ENCODE results near the gene RAET1L. TPM values are rescaled to one million over a fixed set of nuclear protein-coding genes. Genes with fewer than 3 reads are reported as not detected.

Gene RAET1L
- total RNA-seq, 4 donors from 2014 or later, result not detected

DNA sequence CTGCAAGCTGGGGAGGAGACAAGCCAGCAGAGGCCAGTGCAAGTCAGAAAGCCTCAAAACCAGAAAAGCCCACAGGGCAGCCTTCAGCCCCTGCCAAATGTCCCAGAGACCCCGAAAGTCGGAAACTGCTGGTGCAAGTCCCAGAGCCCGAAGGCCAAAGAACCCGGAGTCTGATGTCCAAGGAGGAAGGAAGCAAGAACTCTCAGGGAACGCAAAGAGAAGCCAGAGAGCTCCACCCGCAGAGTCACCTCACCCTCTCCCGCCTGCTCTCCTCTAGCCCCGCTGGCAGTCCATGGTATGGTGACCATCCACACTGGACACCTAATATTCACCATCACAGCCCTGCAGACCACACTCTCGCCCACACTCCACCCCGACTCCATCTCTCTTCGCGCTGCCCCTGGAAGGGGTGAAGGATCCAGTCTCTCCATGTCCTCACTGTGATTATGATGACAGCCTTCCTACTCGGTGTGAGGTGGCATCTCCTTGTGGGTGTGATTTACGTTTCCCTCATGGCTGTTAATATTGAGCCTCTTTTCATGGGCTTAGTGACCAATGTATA is 33.0 kb upstream of the RAET1L start:
- TF ChIP-seq, protein P1, sequence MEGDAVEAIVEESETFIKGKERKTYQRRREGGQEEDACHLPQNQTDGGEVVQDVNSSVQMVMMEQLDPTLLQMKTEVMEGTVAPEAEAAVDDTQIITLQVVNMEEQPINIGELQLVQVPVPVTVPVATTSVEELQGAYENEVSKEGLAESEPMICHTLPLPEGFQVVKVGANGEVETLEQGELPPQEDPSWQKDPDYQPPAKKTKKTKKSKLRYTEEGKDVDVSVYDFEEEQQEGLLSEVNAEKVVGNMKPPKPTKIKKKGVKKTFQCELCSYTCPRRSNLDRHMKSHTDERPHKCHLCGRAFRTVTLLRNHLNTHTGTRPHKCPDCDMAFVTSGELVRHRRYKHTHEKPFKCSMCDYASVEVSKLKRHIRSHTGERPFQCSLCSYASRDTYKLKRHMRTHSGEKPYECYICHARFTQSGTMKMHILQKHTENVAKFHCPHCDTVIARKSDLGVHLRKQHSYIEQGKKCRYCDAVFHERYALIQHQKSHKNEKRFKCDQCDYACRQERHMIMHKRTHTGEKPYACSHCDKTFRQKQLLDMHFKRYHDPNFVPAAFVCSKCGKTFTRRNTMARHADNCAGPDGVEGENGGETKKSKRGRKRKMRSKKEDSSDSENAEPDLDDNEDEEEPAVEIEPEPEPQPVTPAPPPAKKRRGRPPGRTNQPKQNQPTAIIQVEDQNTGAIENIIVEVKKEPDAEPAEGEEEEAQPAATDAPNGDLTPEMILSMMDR (IDR thresholded peaks at IDR 0.05), result no peak
- TF ChIP-seq POLR2A (IDR thresholded peaks at IDR 0.05), result no peak
- Histone ChIP-seq H3K36me3 (no peaks in the 10 kb centered on the region), H3K9me3 (no peaks in the 10 kb centered on the region), H3K4me3 (no peak overlapping the region), H3K4me1 (no peaks in the 10 kb centered on the region), H3K27me3 (no peaks in the 10 kb centered on the region), H3K27ac (no peak overlapping the region)
- DNase-seq, result no peak

DNA sequence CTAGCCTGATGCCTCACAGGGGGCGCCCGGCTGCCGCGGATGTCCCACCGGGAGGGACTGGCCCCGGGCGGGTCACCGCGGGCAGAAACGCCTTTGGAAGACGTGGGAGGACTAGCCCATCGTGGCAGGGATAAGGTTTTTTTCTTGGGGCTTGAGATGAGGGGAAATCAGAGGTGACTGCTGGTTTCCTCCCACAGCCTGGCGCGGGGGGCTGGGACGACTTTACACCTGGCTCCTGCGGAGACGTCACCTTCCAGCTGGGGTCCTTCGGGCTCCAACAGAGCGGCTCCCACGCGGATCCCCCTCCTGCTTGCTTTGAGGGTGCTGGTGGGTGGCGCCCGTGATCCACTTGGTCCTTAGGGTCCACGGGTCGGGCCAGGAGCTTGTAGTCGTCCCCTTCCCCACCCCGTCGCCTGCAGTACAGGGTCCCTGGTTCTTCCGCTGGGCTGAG is 32.2 kb upstream of the RAET1L start:
- no peaks in the 10 kb centered on the region for H3K9me3 ChIP-seq
- no peaks in the 10 kb centered on the region for H3K4me1 ChIP-seq
- H3K27ac ChIP-seq, result no peak overlapping the region
- TF ChIP-seq, protein P1 (IDR thresholded peaks at IDR 0.05), result no peak
- TF ChIP-seq POLR2A (IDR thresholded peaks at IDR 0.05), result no peak
- no peak overlapping the region for H3K4me3 ChIP-seq
- no peaks in the 10 kb centered on the region for H3K36me3 ChIP-seq
- no peaks in the 10 kb centered on the region for H3K27me3 ChIP-seq
- no peak for DNase-seq

DNA sequence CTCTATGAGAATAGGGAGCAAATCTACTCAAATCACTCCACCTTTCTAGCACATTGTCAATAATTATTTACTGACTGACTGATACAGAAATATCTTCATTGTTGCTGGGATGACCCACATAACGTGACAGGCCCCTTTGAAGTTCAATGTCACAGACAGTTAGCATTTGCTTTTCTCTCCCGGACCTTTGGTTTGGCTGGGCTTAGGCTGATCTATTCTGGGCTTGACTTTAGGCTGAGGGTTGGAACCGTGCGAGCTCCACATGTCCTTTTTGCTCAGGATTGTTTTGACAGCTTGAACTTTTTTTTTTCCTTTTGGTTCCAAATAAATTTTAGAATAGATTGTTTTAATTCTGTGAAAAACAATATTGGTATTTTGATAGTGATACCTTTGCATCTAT is 31.6 kb upstream of the RAET1L start:
- H3K4me1 ChIP-seq, result no peaks in the 10 kb centered on the region
- H3K27me3 ChIP-seq, result no peaks in the 10 kb centered on the region
- TF ChIP-seq POLR2A (IDR thresholded peaks at IDR 0.05), result no peak
- TF ChIP-seq, protein P1 (IDR thresholded peaks at IDR 0.05), result no peak
- H3K4me3 ChIP-seq, result no peak overlapping the region
- DNase-seq, result no peak
- H3K27ac ChIP-seq, result no peak overlapping the region
- no peaks in the 10 kb centered on the region for H3K36me3 ChIP-seq
- no peaks in the 10 kb centered on the region for H3K9me3 ChIP-seq

- H3K36me3 ChIP-seq, result no peaks in the 10 kb centered on the region
- H3K27me3 ChIP-seq, result no peaks in the 10 kb centered on the region
- no peaks in the 10 kb centered on the region for H3K9me3 ChIP-seq
Observed at GRCh38 chr6:150056156-150056555, 30.8 kb upstream of the RAET1L start.

GRCh38 chr6:150055131-150055530 is 29.8 kb upstream of the RAET1L start:
- Histone ChIP-seq H3K4me3 (no peak overlapping the region), H3K27me3 (no peaks in the 10 kb centered on the region), H3K36me3 (no peaks in the 10 kb centered on the region), H3K9me3 (no peaks in the 10 kb centered on the region), H3K4me1 (no peaks in the 10 kb centered on the region), H3K27ac (no peak overlapping the region)
- DNase-seq, result no peak
- TF ChIP-seq, protein P1 (IDR thresholded peaks at IDR 0.05), result no peak
- no peak for TF ChIP-seq POLR2A (IDR thresholded peaks at IDR 0.05)

More at GRCh38 chr6:150056156-150056555, 30.8 kb upstream of the RAET1L start:
- Histone ChIP-seq H3K27ac (no peak overlapping the region), H3K4me3 (no peak overlapping the region), H3K4me1 (no peaks in the 10 kb centered on the region)
- no peak for DNase-seq
- TF ChIP-seq POLR2A (IDR thresholded peaks at IDR 0.05), result no peak

DNA sequence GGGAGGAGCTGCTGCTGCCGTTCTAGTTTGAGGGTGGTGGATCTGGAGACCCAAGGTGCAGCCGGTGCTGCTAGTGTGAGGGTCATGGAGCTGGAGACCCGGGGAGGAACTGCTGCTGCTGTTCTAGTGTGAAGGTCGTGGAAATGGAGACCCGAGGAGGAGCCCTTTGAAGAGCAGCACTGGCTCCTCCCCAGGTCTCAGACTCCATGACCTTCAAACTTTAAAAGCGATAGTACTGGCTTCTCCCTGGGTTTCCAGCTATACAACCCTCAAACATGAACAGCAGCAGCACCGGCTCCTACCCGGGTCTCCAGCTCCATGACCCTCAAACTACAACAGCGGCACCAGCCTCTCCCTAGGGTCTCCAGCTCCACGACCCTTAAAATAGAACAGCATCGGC is 28.1 kb upstream of the RAET1L start:
- Histone ChIP-seq H3K9me3 (no peaks in the 10 kb centered on the region), H3K27ac (no peak overlapping the region), H3K27me3 (no peaks in the 10 kb centered on the region), H3K4me1 (no peaks in the 10 kb centered on the region), H3K4me3 (no peak overlapping the region), H3K36me3 (no peaks in the 10 kb centered on the region)
- DNase-seq, result no peak
- no peak for TF ChIP-seq POLR2A (IDR thresholded peaks at IDR 0.05)
- TF ChIP-seq, protein P1 (IDR thresholded peaks at IDR 0.05), result no peak

Measured in Peyer's patch (tissue), 4 donors.